A549 (cell line): ENCODE results near the gene SFT2D1.

ENCODE experiments used
- CBX8 ChIP-seq: fragments of 200-600 bp; sonication (generic); IDR thresholded peaks from 2 replicates; pipeline ENCODE4 v1.6.1; 2016
- KDM1A ChIP-seq: fragments of 200-600 bp; sonication (generic); IDR thresholded peaks from 2 replicates; pipeline ENCODE4 v1.6.1; 2016; ENCODE audit warnings: low read depth, mild to moderate bottlenecking
- ZC3H11A ChIP-seq: fragments of 450-650 bp; IDR thresholded peaks from 2 replicates; pipeline ENCODE4 v1.6.1; 2014; ENCODE audit warnings: antibody characterized with exemption, mild to moderate bottlenecking
- TF ChIP-seq, protein P1 (sequence below): fragments of >200 bp; sonication (Bioruptor Twin); formaldehyde crosslinking; IDR thresholded peaks from 3 replicates; pipeline ENCODE4 v1.5.1; 2016
- TF ChIP-seq, protein P2 (sequence below): fragments of 200-600 bp; sonication (generic); IDR thresholded peaks from 2 replicates; pipeline ENCODE4 v1.6.1; 2016; ENCODE audit warnings: antibody characterized with exemption, mild to moderate bottlenecking, moderate library complexity
- TF ChIP-seq, protein P3 (sequence below): IDR thresholded peaks from 2 replicates; pipeline ENCODE4 v1.6.1; 2012; ENCODE audit warnings: low read depth, borderline replicate concordance

DNA sequence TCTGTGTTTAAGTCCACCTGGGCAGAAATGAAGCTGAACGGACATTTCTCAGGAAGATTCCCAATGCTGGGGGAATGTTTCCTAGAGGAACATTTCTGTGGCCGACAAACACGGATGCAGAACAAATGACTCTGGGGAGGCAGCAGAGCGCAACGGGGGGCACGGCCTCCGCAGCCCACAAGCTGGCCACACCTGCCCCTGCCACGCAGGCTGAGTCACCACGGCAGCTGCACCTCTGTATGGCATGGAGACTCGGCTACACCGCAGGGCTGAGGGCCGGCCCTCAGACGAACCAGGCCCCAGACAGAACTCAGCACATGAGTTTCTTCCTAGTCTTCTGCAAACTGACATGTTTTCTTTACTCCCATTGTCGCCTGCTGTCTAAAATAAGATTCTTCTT, 24.1 kb downstream of the SFT2D1 start:
- TF ChIP-seq, protein P1, sequence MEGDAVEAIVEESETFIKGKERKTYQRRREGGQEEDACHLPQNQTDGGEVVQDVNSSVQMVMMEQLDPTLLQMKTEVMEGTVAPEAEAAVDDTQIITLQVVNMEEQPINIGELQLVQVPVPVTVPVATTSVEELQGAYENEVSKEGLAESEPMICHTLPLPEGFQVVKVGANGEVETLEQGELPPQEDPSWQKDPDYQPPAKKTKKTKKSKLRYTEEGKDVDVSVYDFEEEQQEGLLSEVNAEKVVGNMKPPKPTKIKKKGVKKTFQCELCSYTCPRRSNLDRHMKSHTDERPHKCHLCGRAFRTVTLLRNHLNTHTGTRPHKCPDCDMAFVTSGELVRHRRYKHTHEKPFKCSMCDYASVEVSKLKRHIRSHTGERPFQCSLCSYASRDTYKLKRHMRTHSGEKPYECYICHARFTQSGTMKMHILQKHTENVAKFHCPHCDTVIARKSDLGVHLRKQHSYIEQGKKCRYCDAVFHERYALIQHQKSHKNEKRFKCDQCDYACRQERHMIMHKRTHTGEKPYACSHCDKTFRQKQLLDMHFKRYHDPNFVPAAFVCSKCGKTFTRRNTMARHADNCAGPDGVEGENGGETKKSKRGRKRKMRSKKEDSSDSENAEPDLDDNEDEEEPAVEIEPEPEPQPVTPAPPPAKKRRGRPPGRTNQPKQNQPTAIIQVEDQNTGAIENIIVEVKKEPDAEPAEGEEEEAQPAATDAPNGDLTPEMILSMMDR = no peak
- no peak for TF ChIP-seq ZC3H11A
- TF ChIP-seq, protein P2, sequence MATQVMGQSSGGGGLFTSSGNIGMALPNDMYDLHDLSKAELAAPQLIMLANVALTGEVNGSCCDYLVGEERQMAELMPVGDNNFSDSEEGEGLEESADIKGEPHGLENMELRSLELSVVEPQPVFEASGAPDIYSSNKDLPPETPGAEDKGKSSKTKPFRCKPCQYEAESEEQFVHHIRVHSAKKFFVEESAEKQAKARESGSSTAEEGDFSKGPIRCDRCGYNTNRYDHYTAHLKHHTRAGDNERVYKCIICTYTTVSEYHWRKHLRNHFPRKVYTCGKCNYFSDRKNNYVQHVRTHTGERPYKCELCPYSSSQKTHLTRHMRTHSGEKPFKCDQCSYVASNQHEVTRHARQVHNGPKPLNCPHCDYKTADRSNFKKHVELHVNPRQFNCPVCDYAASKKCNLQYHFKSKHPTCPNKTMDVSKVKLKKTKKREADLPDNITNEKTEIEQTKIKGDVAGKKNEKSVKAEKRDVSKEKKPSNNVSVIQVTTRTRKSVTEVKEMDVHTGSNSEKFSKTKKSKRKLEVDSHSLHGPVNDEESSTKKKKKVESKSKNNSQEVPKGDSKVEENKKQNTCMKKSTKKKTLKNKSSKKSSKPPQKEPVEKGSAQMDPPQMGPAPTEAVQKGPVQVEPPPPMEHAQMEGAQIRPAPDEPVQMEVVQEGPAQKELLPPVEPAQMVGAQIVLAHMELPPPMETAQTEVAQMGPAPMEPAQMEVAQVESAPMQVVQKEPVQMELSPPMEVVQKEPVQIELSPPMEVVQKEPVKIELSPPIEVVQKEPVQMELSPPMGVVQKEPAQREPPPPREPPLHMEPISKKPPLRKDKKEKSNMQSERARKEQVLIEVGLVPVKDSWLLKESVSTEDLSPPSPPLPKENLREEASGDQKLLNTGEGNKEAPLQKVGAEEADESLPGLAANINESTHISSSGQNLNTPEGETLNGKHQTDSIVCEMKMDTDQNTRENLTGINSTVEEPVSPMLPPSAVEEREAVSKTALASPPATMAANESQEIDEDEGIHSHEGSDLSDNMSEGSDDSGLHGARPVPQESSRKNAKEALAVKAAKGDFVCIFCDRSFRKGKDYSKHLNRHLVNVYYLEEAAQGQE = no peak
- no peak for TF ChIP-seq CBX8
- TF ChIP-seq, protein P3, sequence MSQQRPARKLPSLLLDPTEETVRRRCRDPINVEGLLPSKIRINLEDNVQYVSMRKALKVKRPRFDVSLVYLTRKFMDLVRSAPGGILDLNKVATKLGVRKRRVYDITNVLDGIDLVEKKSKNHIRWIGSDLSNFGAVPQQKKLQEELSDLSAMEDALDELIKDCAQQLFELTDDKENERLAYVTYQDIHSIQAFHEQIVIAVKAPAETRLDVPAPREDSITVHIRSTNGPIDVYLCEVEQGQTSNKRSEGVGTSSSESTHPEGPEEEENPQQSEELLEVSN = no peak
- TF ChIP-seq KDM1A = no peak
